Smooth muscle cell (in vitro differentiated cells): ENCODE measurements around the gene PROK2. TPM values are rescaled to one million over a fixed set of nuclear protein-coding genes. Genes with fewer than 3 reads are reported as not detected.
A peak's percentile ranks its signal among the peaks of the same experiment; 100 is the strongest.

Experiments
- DNase-seq: peaks from one replicate; lab custom pipeline; 2025; ENCODE audit not compliant: unreplicated experiment; lab: John Stamatoyannopoulos, UW
- H2AFZ ChIP-seq: fragments of 200-600 bp; sonication (generic); 2 replicates; pipeline ENCODE4 v1.6.0; 2016; ENCODE audit warnings: antibody characterized with exemption, low read depth, mild to moderate bottlenecking
- H3F3A ChIP-seq: fragments of 200-600 bp; sonication (generic); 2 replicates; pipeline ENCODE4 v1.6.0; 2017; ENCODE audit warnings: antibody characterized with exemption, low read depth
- H3K27ac ChIP-seq: fragments of 200-600 bp; sonication (generic); 2 replicates; pipeline ENCODE4 v1.5.1; 2016; ENCODE audit warnings: low read depth, mild to moderate bottlenecking
- H3K27me3 ChIP-seq: fragments of 200-600 bp; sonication (generic); 2 replicates; pipeline ENCODE4 v1.6.1; 2016; ENCODE audit warnings: low read depth, mild to moderate bottlenecking
- H3K36me3 ChIP-seq: fragments of 200-600 bp; sonication (generic); 2 replicates; pipeline ENCODE4 v1.5.1; 2016; ENCODE audit warnings: low read depth
- H3K4me1 ChIP-seq: fragments of 200-600 bp; sonication (generic); 2 replicates; pipeline ENCODE4 v1.5.1; 2016; ENCODE audit warnings: low read depth
- H3K4me2 ChIP-seq: fragments of 200-600 bp; sonication (generic); 2 replicates; pipeline ENCODE4 v1.6.0; 2016; ENCODE audit warnings: mild to moderate bottlenecking
- H3K4me3 ChIP-seq: fragments of 200-600 bp; sonication (generic); 2 replicates; pipeline ENCODE4 v1.5.1; 2016; ENCODE audit warnings: mild to moderate bottlenecking
- H3K79me2 ChIP-seq: fragments of 200-600 bp; sonication (generic); 2 replicates; pipeline ENCODE4 v1.6.0; 2016; ENCODE audit warnings: low read depth, mild to moderate bottlenecking
- H3K9ac ChIP-seq: fragments of 200-600 bp; sonication (generic); 2 replicates; pipeline ENCODE4 v1.6.0; 2016; ENCODE audit warnings: low read depth
- H3K9me3 ChIP-seq: fragments of 200-600 bp; sonication (generic); replicated peaks from 2 replicates; pipeline ENCODE4 v1.5.1; 2016; ENCODE audit warnings: low read depth
- H4K20me1 ChIP-seq: fragments of 200-600 bp; sonication (generic); 2 replicates; pipeline ENCODE4 v1.6.0; 2016; ENCODE audit warnings: low read depth
- CTCF ChIP-seq: fragments of 200-600 bp; sonication (generic); IDR thresholded peaks from 2 replicates; pipeline ENCODE4 v1.5.1; 2017; ENCODE audit warnings: borderline replicate concordance, mild to moderate bottlenecking, antibody characterized with exemption; ENCODE audit not compliant: insufficient read depth, poor library complexity, severe bottlenecking
- WGBS: methylation state at CpG from one replicate; pipeline ENCODE4 v1.1.7; 2016; ENCODE audit warnings: low lambda C conversion rate; 5-methylcytosine and 5-hydroxymethylcytosine counted together
- polyA plus RNA-seq: library from polyadenylated mRNA; unstranded; fragments of >200 nt; fragmentation: Nextera tagmentation; extraction: Ambion mirVana; gene quantifications from 2 replicates; pipeline ENCODE4 v1.2.1, GENCODE V29; 2016
- total RNA-seq: library from RNA; depleted of rRNA; stranded (reverse); fragments of >200 nt; gene quantifications from 2 replicates; pipeline ENCODE4 v1.2.3, GENCODE V29; 2014

Gene PROK2
- total RNA-seq (not detected in 2 replicates), polyA plus RNA-seq (not detected in 2 replicates)

GRCh38 chr3:71784914-71785531 lies at the start of gene PROK2:
Gene PROK2, minus strand, starts transcription at chr3:71785148. Its CDS starts 96 bp downstream, at chr3:71785052.
- H3K9me3 ChIP-seq: no peaks in the 10 kb centered on the region
- peak within 1 kb of the TSS; percentile 21 for H2AFZ ChIP-seq
- peaks cover 27% of the 10 kb centered on the region for H3K4me1 ChIP-seq
- no peak for TF ChIP-seq CTCF
- H3K9ac ChIP-seq: no peak within 1 kb of the TSS
- H4K20me1 ChIP-seq: no peaks in the 10 kb centered on the region
- no peak for DNase-seq
- WGBS: 3% methylated on average over 36 of the region's 89 CpGs
- H3K4me2 ChIP-seq: peak within 1 kb of the TSS; percentile 90
- H3K27ac ChIP-seq: no peak within 1 kb of the TSS
- peak within 1 kb of the TSS; percentile 49 for H3K4me3 ChIP-seq
- peaks cover 67% of the 10 kb centered on the region for H3K27me3 ChIP-seq
- no peaks in the 10 kb centered on the region for H3K36me3 ChIP-seq
- no peaks in the 10 kb centered on the region for H3K79me2 ChIP-seq
- H3F3A ChIP-seq: no peaks in the 10 kb centered on the region

GRCh38 chr3:71831599-71831998 lies 46.7 kb upstream of the PROK2 start:
- DNase-seq: no peak
- Histone ChIP-seq H3K27ac (no peak overlapping the region), H3K4me3 (no peak overlapping the region), H3K9me3 (no peaks in the 10 kb centered on the region), H4K20me1 (no peaks in the 10 kb centered on the region), H3K4me2 (no peak overlapping the region), H3K4me1 (no peaks in the 10 kb centered on the region), H3K79me2 (no peaks in the 10 kb centered on the region), H3K36me3 (no peaks in the 10 kb centered on the region), H3K9ac (no peak overlapping the region), H2AFZ (no peak overlapping the region), H3K27me3 (no peaks in the 10 kb centered on the region), H3F3A (no peaks in the 10 kb centered on the region)
- no peak for TF ChIP-seq CTCF
- WGBS: 71% methylated on average over 2 of the region's 2 CpGs

GRCh38 chr3:71825551-71826283 lies 40.8 kb upstream of the PROK2 start:
- H3F3A ChIP-seq: no peaks in the 10 kb centered on the region
- H3K27ac ChIP-seq: no peak overlapping the region
- H4K20me1 ChIP-seq: no peaks in the 10 kb centered on the region
- no peak for TF ChIP-seq CTCF
- H3K4me1 ChIP-seq: no peaks in the 10 kb centered on the region
- no peak overlapping the region for H3K9ac ChIP-seq
- DNase-seq: no peak
- WGBS: 93% methylated on average over 5 of the region's 5 CpGs
- no peaks in the 10 kb centered on the region for H3K9me3 ChIP-seq
- H3K4me3 ChIP-seq: no peak overlapping the region
- H3K79me2 ChIP-seq: no peaks in the 10 kb centered on the region
- no peak overlapping the region for H2AFZ ChIP-seq
- no peak overlapping the region for H3K4me2 ChIP-seq
- H3K36me3 ChIP-seq: no peaks in the 10 kb centered on the region
- peaks cover 6% of the 10 kb centered on the region for H3K27me3 ChIP-seq
